ENCODE data around the gene TP53BP1.
"Not testable (repeated sequence)": the region's sequence is repeated elsewhere in the genome, so short reads cannot be mapped to it uniquely, and the experiment has no call there.

TP53BP1 gene

GRCh38 chr15:43406808-43407207, 86.1 kb downstream of the TP53BP1 start:
- intact Hi-C loops (cut with micrococcal nuclease), result no loop called here
- Mint-ChIP-seq H3K9me3 (no peaks in the 10 kb centered on the region), H3K4me3 (no peak overlapping the region), H3K36me3 (ENCODE audit: low read depth) (peaks cover 88% of the 10 kb centered on the region), H3K27ac (no peak overlapping the region), H3K4me1 (ENCODE audit: low read depth) (peaks cover 14% of the 10 kb centered on the region), H3K27me3 (no peaks in the 10 kb centered on the region)

GRCh38 chr15:43406189-43406588, 86.8 kb downstream of the TP53BP1 start:
- H3K4me1 Mint-ChIP-seq (ENCODE audit: low read depth), result peaks cover 14% of the 10 kb centered on the region
- H3K36me3 Mint-ChIP-seq (ENCODE audit: low read depth), result peaks cover 91% of the 10 kb centered on the region
- intact Hi-C loops (cut with micrococcal nuclease), result no loop called here
- no peak overlapping the region for H3K27ac Mint-ChIP-seq
- H3K9me3 Mint-ChIP-seq, result no peaks in the 10 kb centered on the region
- no peak overlapping the region for H3K4me3 Mint-ChIP-seq
- H3K27me3 Mint-ChIP-seq, result no peaks in the 10 kb centered on the region

- intact Hi-C loops (cut with micrococcal nuclease), result no loop called here
- Mint-ChIP-seq H3K9me3 (no peaks in the 10 kb centered on the region), H3K4me1 (ENCODE audit: low read depth) (peaks cover 10% of the 10 kb centered on the region), H3K27me3 (no peaks in the 10 kb centered on the region), H3K4me3 (no peak overlapping the region), H3K36me3 (ENCODE audit: low read depth) (peaks cover 99% of the 10 kb centered on the region), H3K27ac (no peak overlapping the region)
Measured at GRCh38 chr15:43404130-43404529, 88.8 kb downstream of the TP53BP1 start.

GRCh38 chr15:43403616-43404015, 89.3 kb downstream of the TP53BP1 start:
- Mint-ChIP-seq H3K36me3 (ENCODE audit: low read depth) (peaks cover 99% of the 10 kb centered on the region), H3K4me3 (no peak overlapping the region), H3K27me3 (no peaks in the 10 kb centered on the region), H3K27ac (no peak overlapping the region), H3K4me1 (ENCODE audit: low read depth) (peaks cover 8% of the 10 kb centered on the region), H3K9me3 (no peaks in the 10 kb centered on the region)
- intact Hi-C loops (cut with micrococcal nuclease), result no loop called here

GRCh38 chr15:43402255-43402654, 90.7 kb downstream of the TP53BP1 start:
- H3K36me3 Mint-ChIP-seq (ENCODE audit: low read depth), result peaks cover 98% of the 10 kb centered on the region
- no peak overlapping the region for H3K27ac Mint-ChIP-seq
- intact Hi-C loops (cut with micrococcal nuclease), result no loop called here

GRCh38 chr15:43393592-43393991, 99.4 kb downstream of the TP53BP1 start:
- H3K4me1 Mint-ChIP-seq (ENCODE audit: low read depth); H3K27me3 Mint-ChIP-seq; intact Hi-C loops (cut with micrococcal nuclease); H3K27ac Mint-ChIP-seq; H3K4me3 Mint-ChIP-seq; H3K9me3 Mint-ChIP-seq: not testable (repeated sequence)
- H3K36me3 Mint-ChIP-seq (ENCODE audit: low read depth), result peaks cover 86% of the 10 kb centered on the region

More at GRCh38 chr15:43402255-43402654, 90.7 kb downstream of the TP53BP1 start:
- no peaks in the 10 kb centered on the region for H3K9me3 Mint-ChIP-seq
- H3K4me3 Mint-ChIP-seq, result no peak overlapping the region
- H3K27me3 Mint-ChIP-seq, result no peaks in the 10 kb centered on the region
- peaks cover 8% of the 10 kb centered on the region for H3K4me1 Mint-ChIP-seq (ENCODE audit: low read depth)

- H3K4me3 Mint-ChIP-seq, result no peak overlapping the region
- intact Hi-C loops (cut with micrococcal nuclease), result no loop called here
- H3K27me3 Mint-ChIP-seq, result no peaks in the 10 kb centered on the region
- peaks cover 84% of the 10 kb centered on the region for H3K36me3 Mint-ChIP-seq (ENCODE audit: low read depth)
- H3K4me1 Mint-ChIP-seq (ENCODE audit: low read depth), result no peaks in the 10 kb centered on the region
- no peak overlapping the region for H3K27ac Mint-ChIP-seq
- no peaks in the 10 kb centered on the region for H3K9me3 Mint-ChIP-seq
Measured at GRCh38 chr15:43390723-43391122, 102.2 kb downstream of the TP53BP1 start.

GRCh38 chr15:43383070-43383469, 109.9 kb downstream of the TP53BP1 start:
- Mint-ChIP-seq H3K36me3 (ENCODE audit: low read depth) (peaks cover 84% of the 10 kb centered on the region), H3K4me1 (ENCODE audit: low read depth) (no peaks in the 10 kb centered on the region), H3K27me3 (no peaks in the 10 kb centered on the region), H3K27ac (no peak overlapping the region), H3K9me3 (no peaks in the 10 kb centered on the region), H3K4me3 (no peak overlapping the region)
- intact Hi-C loops (cut with micrococcal nuclease), result no loop called here

GRCh38 chr15:43382310-43382709, 110.6 kb downstream of the TP53BP1 start:
- Mint-ChIP-seq H3K27ac (no peak overlapping the region), H3K9me3 (no peaks in the 10 kb centered on the region), H3K36me3 (ENCODE audit: low read depth) (peaks cover 84% of the 10 kb centered on the region), H3K4me1 (ENCODE audit: low read depth) (no peaks in the 10 kb centered on the region), H3K27me3 (no peaks in the 10 kb centered on the region), H3K4me3 (no peak overlapping the region)
- intact Hi-C loops (cut with micrococcal nuclease), result no loop called here

GRCh38 chr15:43378601-43379000, 114.4 kb downstream of the TP53BP1 start:
- intact Hi-C loops (cut with micrococcal nuclease), result no loop called here
- Mint-ChIP-seq H3K4me3 (no peak overlapping the region), H3K9me3 (no peaks in the 10 kb centered on the region), H3K27me3 (no peaks in the 10 kb centered on the region), H3K27ac (no peak overlapping the region), H3K36me3 (ENCODE audit: low read depth) (peaks cover 59% of the 10 kb centered on the region), H3K4me1 (ENCODE audit: low read depth) (no peaks in the 10 kb centered on the region)

GRCh38 chr15:43376017-43376705, 116.8 kb downstream of the TP53BP1 start:
- intact Hi-C loops (cut with micrococcal nuclease), result no loop called here

GRCh38 chr15:43370975-43371974, 121.7 kb downstream of the TP53BP1 start, which contains the start of the genes TUBGCP4 and ZSCAN29:
Gene TUBGCP4, plus strand, starts transcription at chr15:43371101. Its CDS starts 254 bp downstream, at chr15:43371355.
Gene ZSCAN29, minus strand, starts transcription at chr15:43371043. Its CDS starts 1,130 bp downstream, at chr15:43369913.
- Mint-ChIP-seq H3K9me3 (no peaks in the 10 kb centered on the region), H3K4me1 (ENCODE audit: low read depth) (peaks cover 52% of the 10 kb centered on the region), H3K36me3 (ENCODE audit: low read depth) (peaks cover 51% of the 10 kb centered on the region)

More at GRCh38 chr15:43376017-43376705, 116.8 kb downstream of the TP53BP1 start:
- no peak overlapping the region for H3K27ac Mint-ChIP-seq
- peaks cover 43% of the 10 kb centered on the region for H3K36me3 Mint-ChIP-seq (ENCODE audit: low read depth)
- no peak overlapping the region for H3K4me3 Mint-ChIP-seq
- no peaks in the 10 kb centered on the region for H3K9me3 Mint-ChIP-seq
- peaks cover 17% of the 10 kb centered on the region for H3K4me1 Mint-ChIP-seq (ENCODE audit: low read depth)
- no peaks in the 10 kb centered on the region for H3K27me3 Mint-ChIP-seq

GRCh38 chr15:43370310-43370974, 122.5 kb downstream of the TP53BP1 start:
- H3K4me1 Mint-ChIP-seq (ENCODE audit: low read depth), result peaks cover 58% of the 10 kb centered on the region
- intact Hi-C loops (cut with micrococcal nuclease), result loop anchor here (5.0 kb wide), 1 partner anchor 38 kb away; the partner anchor contains the start of gene LCMT2
- peak overlapping the region; percentile 88 for H3K27ac Mint-ChIP-seq
- peak overlapping the region; percentile 94 for H3K4me3 Mint-ChIP-seq
- no peaks in the 10 kb centered on the region for H3K27me3 Mint-ChIP-seq
- H3K9me3 Mint-ChIP-seq, result no peaks in the 10 kb centered on the region
- H3K36me3 Mint-ChIP-seq (ENCODE audit: low read depth), result peaks cover 57% of the 10 kb centered on the region

More at GRCh38 chr15:43370975-43371974, 121.7 kb downstream of the TP53BP1 start, which contains the start of the genes TUBGCP4 and ZSCAN29:
- intact Hi-C loops (cut with micrococcal nuclease), result loop anchor here (5.0 kb wide), 1 partner anchor 39 kb away; the partner anchor contains the start of gene LCMT2
- peak within 1 kb of the TSS; percentile 94 for H3K4me3 Mint-ChIP-seq
- H3K27me3 Mint-ChIP-seq, result no peaks in the 10 kb centered on the region
- peak within 1 kb of the TSS; percentile 88 for H3K27ac Mint-ChIP-seq

All from dendritic cell treated with granulocyte-macrophage colony-stimulating factor and Interleukin-4, amounts not matched to agents 40 ng/mL and 50 ng/mL, for 4 days (primary cell).